IPS-20b (cell line): Measurements from ENCODE around the gene EFHC1.

Experiments used
- H3K27ac ChIP-seq: one replicate; pipeline ENCODE4 v1.5.1; 2013; ENCODE audit warnings: low read length
- H3K27me3 ChIP-seq: 2 replicates; pipeline ENCODE4 v1.6.1; 2013; ENCODE audit warnings: mild to moderate bottlenecking, low read length, inconsistent platforms; ENCODE audit not compliant: insufficient read depth
- H3K36me3 ChIP-seq: 2 replicates; pipeline ENCODE4 v1.6.1; 2013; ENCODE audit warnings: low read depth, mild to moderate bottlenecking, inconsistent platforms, low read length, moderate library complexity; ENCODE audit not compliant: insufficient read depth
- H3K4me1 ChIP-seq: 2 replicates; pipeline ENCODE4 v1.6.1; 2013; ENCODE audit warnings: mild to moderate bottlenecking, control low read depth, inconsistent platforms, low read length, moderate library complexity; ENCODE audit not compliant: insufficient read depth
- H3K4me3 ChIP-seq: 2 replicates; pipeline ENCODE4 v1.5.1; 2013; ENCODE audit warnings: mild to moderate bottlenecking, low read length, inconsistent platforms
- H3K9ac ChIP-seq: 2 replicates; pipeline ENCODE4 v1.6.1; 2013; ENCODE audit warnings: low read depth, mild to moderate bottlenecking, inconsistent platforms, low read length, moderate library complexity
- H3K9me3 ChIP-seq: 2 replicates; pipeline ENCODE4 v1.6.1; 2013; ENCODE audit warnings: mild to moderate bottlenecking, low read depth, low read length, inconsistent platforms; ENCODE audit not compliant: insufficient read depth

Gene EFHC1

GRCh38 chr6:52537001-52537753 lies 117.0 kb downstream of the EFHC1 start:
- no peaks in the 10 kb centered on the region for H3K27me3 ChIP-seq
- H3K36me3 ChIP-seq, result 0 out of 2 replicates have a peak, but pooled peaks cover 7% of the 10 kb centered on the region
- no peak overlapping the region for H3K4me3 ChIP-seq
- H3K27ac ChIP-seq, result no peak overlapping the region
- peaks cover 24% of the 10 kb centered on the region for H3K4me1 ChIP-seq
- no peak overlapping the region for H3K9ac ChIP-seq
- H3K9me3 ChIP-seq, result no peaks in the 10 kb centered on the region

GRCh38 chr6:52538252-52538900 lies 118.2 kb downstream of the EFHC1 start:
- Histone ChIP-seq H3K9me3 (no peaks in the 10 kb centered on the region), H3K27me3 (no peaks in the 10 kb centered on the region), H3K4me1 (peaks cover 24% of the 10 kb centered on the region), H3K36me3 (0 out of 2 replicates have a peak, but pooled peaks cover 7% of the 10 kb centered on the region), H3K27ac (no peak overlapping the region), H3K9ac (no peak overlapping the region), H3K4me3 (no peak overlapping the region)

GRCh38 chr6:52538901-52539354 lies 118.8 kb downstream of the EFHC1 start:
- peaks cover 28% of the 10 kb centered on the region for H3K4me1 ChIP-seq
- H3K4me3 ChIP-seq, result no peak overlapping the region
- H3K27ac ChIP-seq, result no peak overlapping the region
- 0 out of 2 replicates have a peak, but pooled peaks cover 7% of the 10 kb centered on the region for H3K36me3 ChIP-seq
- no peaks in the 10 kb centered on the region for H3K9me3 ChIP-seq
- no peak overlapping the region for H3K9ac ChIP-seq
- no peaks in the 10 kb centered on the region for H3K27me3 ChIP-seq

- H3K4me1 ChIP-seq, result peaks cover 29% of the 10 kb centered on the region
- H3K4me3 ChIP-seq, result no peak overlapping the region
- no peak overlapping the region for H3K27ac ChIP-seq
- H3K9ac ChIP-seq, result no peak overlapping the region
- H3K27me3 ChIP-seq, result no peaks in the 10 kb centered on the region
- 0 out of 2 replicates have a peak, but pooled peaks cover 6% of the 10 kb centered on the region for H3K36me3 ChIP-seq
- H3K9me3 ChIP-seq, result no peaks in the 10 kb centered on the region
These were observed 119.5 kb downstream of the EFHC1 start for GRCh38 chr6:52539607-52540006.

GRCh38 chr6:52540286-52540902 lies 120.3 kb downstream of the EFHC1 start:
- Histone ChIP-seq H3K9ac (no peak overlapping the region), H3K36me3 (no peaks in the 10 kb centered on the region), H3K27ac (no peak overlapping the region), H3K4me1 (peaks cover 29% of the 10 kb centered on the region), H3K9me3 (no peaks in the 10 kb centered on the region), H3K27me3 (no peaks in the 10 kb centered on the region), H3K4me3 (no peak overlapping the region)

- H3K27ac ChIP-seq, result no peak overlapping the region
- no peaks in the 10 kb centered on the region for H3K9me3 ChIP-seq
- no peak overlapping the region for H3K9ac ChIP-seq
- no peaks in the 10 kb centered on the region for H3K27me3 ChIP-seq
- H3K36me3 ChIP-seq, result no peaks in the 10 kb centered on the region
- no peak overlapping the region for H3K4me3 ChIP-seq
- H3K4me1 ChIP-seq, result peaks cover 30% of the 10 kb centered on the region
These were observed 121.0 kb downstream of the EFHC1 start for GRCh38 chr6:52541135-52541534.

GRCh38 chr6:52543262-52543661 lies 123.1 kb downstream of the EFHC1 start:
- Histone ChIP-seq H3K4me1 (peaks cover 23% of the 10 kb centered on the region; the same call in 1 of the 2 replicates), H3K9me3 (no peaks in the 10 kb centered on the region), H3K4me3 (no peak overlapping the region), H3K36me3 (no peaks in the 10 kb centered on the region), H3K27ac (no peak overlapping the region), H3K27me3 (no peaks in the 10 kb centered on the region), H3K9ac (no peak overlapping the region)

- Histone ChIP-seq H3K9ac (no peak overlapping the region), H3K36me3 (no peaks in the 10 kb centered on the region), H3K4me1 (peaks cover 22% of the 10 kb centered on the region; the same call in 1 of the 2 replicates), H3K27ac (no peak overlapping the region), H3K9me3 (no peaks in the 10 kb centered on the region), H3K4me3 (no peak overlapping the region), H3K27me3 (no peaks in the 10 kb centered on the region)
These were observed 123.8 kb downstream of the EFHC1 start for GRCh38 chr6:52543729-52544601.

GRCh38 chr6:52544602-52545405 lies 124.7 kb downstream of the EFHC1 start:
- H3K27ac ChIP-seq, result no peak overlapping the region
- peaks cover 14% of the 10 kb centered on the region; the same call in 1 of the 2 replicates for H3K4me1 ChIP-seq

GRCh38 chr6:52545406-52546119 lies 125.4 kb downstream of the EFHC1 start:
- no peaks in the 10 kb centered on the region for H3K36me3 ChIP-seq
- H3K4me1 ChIP-seq, result peaks cover 10% of the 10 kb centered on the region; the same call in 1 of the 2 replicates
- H3K27ac ChIP-seq, result no peak overlapping the region
- H3K9me3 ChIP-seq, result no peaks in the 10 kb centered on the region
- no peak overlapping the region for H3K4me3 ChIP-seq
- no peaks in the 10 kb centered on the region for H3K27me3 ChIP-seq
- H3K9ac ChIP-seq, result no peak overlapping the region

More at GRCh38 chr6:52544602-52545405, 124.7 kb downstream of the EFHC1 start:
- H3K9ac ChIP-seq, result no peak overlapping the region
- H3K9me3 ChIP-seq, result no peaks in the 10 kb centered on the region
- no peak overlapping the region for H3K4me3 ChIP-seq
- no peaks in the 10 kb centered on the region for H3K36me3 ChIP-seq
- no peaks in the 10 kb centered on the region for H3K27me3 ChIP-seq
